Measurements from ENCODE around the gene ANKHD1.

DNA sequence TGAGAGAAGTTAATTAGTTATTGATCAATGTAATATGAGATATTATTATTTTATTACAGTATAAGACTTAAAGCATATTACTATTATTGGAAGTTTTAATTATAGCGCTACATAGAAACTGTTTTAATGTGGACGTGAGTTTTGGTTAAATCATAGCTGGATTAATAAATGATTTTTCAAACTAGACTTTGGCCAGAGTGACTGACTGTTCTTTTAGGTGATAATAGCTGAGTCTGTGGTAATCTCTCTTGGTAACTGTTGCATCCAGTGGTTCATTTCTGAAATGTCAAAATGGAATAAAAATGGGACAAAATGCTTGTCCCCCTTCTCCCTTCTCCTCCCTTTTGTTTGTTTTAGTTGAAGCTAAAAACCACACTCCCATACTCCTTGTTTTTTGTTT is 28.1 kb downstream of the ANKHD1 start:
- TF ChIP-seq FOXM1 (IDR thresholded peaks at IDR 0.05; ENCODE audit: borderline replicate concordance) (no peak), SP1 (IDR thresholded peaks at IDR 0.05) (no peak), BHLHE40 (IDR thresholded peaks at IDR 0.05; ENCODE audit: borderline replicate concordance) (no peak), SUZ12 (IDR thresholded peaks at IDR 0.05) (no peak)
